Bladder microvascular endothelial cell (primary cell): ENCODE results near the gene CLEC2D. TPM values are rescaled to one million over a fixed set of nuclear protein-coding genes. Genes with fewer than 3 reads are reported as not detected.

Experiments used
- total RNA-seq: library from RNA; depleted of rRNA; stranded (reverse); fragments of >200 nt; gene quantifications from 2 replicates; pipeline ENCODE4 v1.2.3, GENCODE V29; 2014

CLEC2D gene
- total RNA-seq, result 0.81 and 3.7 TPM in 2 replicates

GRCh38 chr12:9669534-9669933 is at the start of gene CLEC2D:
Gene CLEC2D, plus strand, starts transcription at chr12:9669713. Its CDS starts 22 bp downstream, at chr12:9669735.

DNA sequence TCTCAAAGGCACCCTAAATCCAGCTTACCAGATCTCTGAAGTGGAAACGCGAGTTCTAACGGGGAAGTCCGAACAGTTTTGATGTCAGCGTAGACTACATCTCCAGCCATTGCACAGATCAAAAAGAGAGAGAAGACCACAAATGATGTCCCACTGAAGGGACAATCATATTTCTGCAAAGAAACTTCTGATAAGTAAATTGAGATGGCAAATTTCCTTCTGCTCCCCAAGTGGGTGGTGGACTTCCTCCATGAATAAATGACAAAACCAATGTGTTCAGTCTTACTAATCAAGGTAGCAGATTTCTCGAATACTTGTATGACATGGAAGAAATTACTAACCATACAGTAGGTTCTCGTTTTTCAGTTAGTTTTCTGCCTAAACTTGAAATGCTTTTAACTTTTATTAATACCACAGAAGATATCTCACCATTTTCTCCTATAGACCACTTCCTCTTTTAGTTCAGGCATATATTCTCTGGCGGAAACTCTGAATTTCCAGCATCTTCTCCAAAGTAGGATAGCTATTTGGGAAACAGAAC is 63.5 kb downstream of the CLEC2D start, which contains the start of gene CLECL1:
CLECL1 (minus strand) TSS at position 177 of the 541 bp plus-strand sequence.

Other genes starting within 250 kb of the CLEC2D start
- not detected in 2 replicates for gene KLRB1, start 61.8 kb upstream of the CLEC2D start, total RNA-seq
- not detected in 2 replicates for gene CLECL1, start 63.4 kb downstream of the CLEC2D start, total RNA-seq
- 0.97 and 3.7 TPM in 2 replicates for gene CD69, start 91.2 kb downstream of the CLEC2D start, total RNA-seq
- 0.16 TPM in 1 of 2 replicates, not detected in the other for gene KLRF1, start 157.8 kb downstream of the CLEC2D start, total RNA-seq
- gene CLEC2B, start 199.6 kb downstream of the CLEC2D start, total RNA-seq, result 64.6 and 79.8 TPM in 2 replicates
- not detected in 2 replicates for gene KLRF2, start 211.8 kb downstream of the CLEC2D start, total RNA-seq